ENCODE results near the gene KLF3. TPM values are rescaled to one million over a fixed set of nuclear protein-coding genes. Genes with fewer than 3 reads are reported as not detected.

Gene KLF3
- total and polyA plus RNA-seq, 9 of the 15 experiments (the other 6 are each of a cell fraction or from before 2014, with no cell fraction given) = 9.9 to 47.2 (median 18.1) TPM

- TF ChIP-seq CEBPZ (IDR thresholded peaks at IDR 0.05; ENCODE audit: borderline replicate concordance, low read depth, low read length) = no peak
- no peak for TF ChIP-seq ZFP30 (CRISPR knock-in tag; IDR thresholded peaks at IDR 0.05; ENCODE audit: borderline replicate concordance)
- no peak for TF ChIP-seq ZNF124 (CRISPR knock-in tag; IDR thresholded peaks at IDR 0.05)
- TF ChIP-seq CAMTA2 (CRISPR knock-in tag; conservative IDR thresholded peaks at IDR 0.05) = no peak
These were observed 31.8 kb downstream of the KLF3 start (continued) for GRCh38 chr4:38695809-38696208.

GRCh38 chr4:38696697-38697096 lies 32.7 kb downstream of the KLF3 start:
- no peak for DNase-seq (ENCODE audit: extremely low read depth in 1 of 4, low spot score in 3 of 4)
- FAIRE-seq = no peak
- TF ChIP-seq NFIC (IDR thresholded peaks at IDR 0.05) = peak; percentile 97
- TF ChIP-seq NFIX (CRISPR knock-in tag; IDR thresholded peaks at IDR 0.05; ENCODE audit: low read depth) = peak; percentile 94
- no peak for TF ChIP-seq SREBF1 (IDR thresholded peaks at IDR 0.05; ENCODE audit: borderline replicate concordance, low read depth, low read length)
- Histone ChIP-seq H3K9ac (ENCODE audit: insufficient read depth in 1 of 2, low read depth in 2 of 2, low read length in 2 of 2) (no peak overlapping the region), H4K20me1 (replicated peaks; ENCODE audit: control insufficient read depth, insufficient read depth, low read length) (no peaks in the 10 kb centered on the region), H3K27ac (ENCODE audit: extremely low read depth, low read depth, low read length) (no peak overlapping the region), H2AFZ (ENCODE audit: low read depth, low read length) (no peak overlapping the region), H3K27me3 (ENCODE audit: control insufficient read depth in 2 of 2, insufficient read depth in 2 of 2, low read length in 2 of 2) (no peaks in the 10 kb centered on the region), H3K79me2 (ENCODE audit: control insufficient read depth, insufficient read depth, low read length) (no peaks in the 10 kb centered on the region), H3K4me1 (replicated peaks in 1 of 2; ENCODE audit: control insufficient read depth in 2 of 2, insufficient read depth in 2 of 2, low read length in 2 of 2) (no peaks in the 10 kb centered on the region; a peak in 1 of 5 replicates), H3K9me1 (ENCODE audit: control insufficient read depth, insufficient read depth, low read length) (no peaks in the 10 kb centered on the region), H3K4me3 (no peak overlapping the region), H3K4me2 (ENCODE audit: insufficient read depth, low read length) (no peak overlapping the region), H3K9me3 (replicated peaks; ENCODE audit: control insufficient read depth, insufficient read depth, low read depth, low read length) (no peaks in the 10 kb centered on the region), H3K36me3 (ENCODE audit: control insufficient read depth, insufficient read depth, low read length) (peaks cover 70% of the 10 kb centered on the region)
- ChIA-PET POLR2A (interaction anchor here (0.6 to 1.2 kb wide), 3 partner anchors 7 to 119 kb away, joined by 3 to 4 read pairs (median 4); no protein-coding TSS in a partner anchor), CTCF (ENCODE audit: low intra/inter-chr PET ratio) (no interaction called here)
- intact Hi-C loops (cut with micrococcal nuclease) = no loop called here
- BruUV-seq (replicated peaks) = no TSS peak
- ATAC-seq = no peak
- in situ Hi-C loops (cut with MboI) = no loop called here
- 50% methylated on average over 2 of the region's 2 CpGs for WGBS (ENCODE audit: insufficient coverage, low coverage, missing lambda C conversion rate)

All from K562 (cell line).